HG03521 (cell line): Measurements from ENCODE around the gene ZNF317.

Experiments
- ATAC-seq: cut with Tn5 transposase; IDR thresholded peaks from one replicate; pipeline ENCODE4 v1.9.1; 2021; ENCODE audit warnings: mild to moderate bottlenecking, moderate library complexity; ENCODE audit not compliant: unreplicated experiment

ZNF317 gene

DNA sequence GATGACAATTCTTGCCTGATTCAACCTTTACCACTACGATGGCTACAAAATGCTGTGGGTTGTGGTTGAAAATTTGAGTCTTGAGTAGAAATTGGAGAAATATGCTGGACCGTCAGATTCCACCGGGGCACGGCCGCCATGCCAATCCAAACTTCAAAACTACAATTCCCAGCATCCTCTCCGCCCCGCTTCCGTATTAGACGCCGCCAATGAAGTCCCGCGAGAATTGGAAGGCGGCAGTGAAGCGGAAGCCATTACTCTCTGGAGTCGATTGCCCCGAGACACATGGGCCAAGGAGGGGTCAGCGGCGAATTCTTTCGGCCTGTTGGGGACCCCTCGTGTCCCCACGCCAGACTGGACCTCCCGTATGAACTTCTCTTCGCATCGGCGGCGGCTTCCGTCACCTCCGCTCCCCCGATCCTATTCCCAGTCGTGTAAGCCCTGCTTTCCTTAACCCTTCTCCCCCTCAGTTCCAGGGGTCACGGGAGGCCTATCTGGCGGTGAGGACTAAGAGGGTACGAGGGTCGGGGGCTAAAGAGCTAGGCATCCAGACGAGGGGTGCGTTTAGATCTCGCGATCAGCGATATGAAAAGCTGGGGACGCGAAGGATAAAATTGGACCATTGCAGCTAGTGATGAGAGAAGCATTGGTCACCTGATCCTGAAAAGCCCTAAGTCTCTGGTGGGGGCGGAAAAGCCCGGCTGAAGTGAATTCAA lies at the start of gene ZNF317:
TSS of gene ZNF317 (plus strand) at position 239 of the 716 bp plus-strand sequence. CDS start 15,620 bp downstream, outside the sequence.
- peak; percentile 92 for ATAC-seq

DNA sequence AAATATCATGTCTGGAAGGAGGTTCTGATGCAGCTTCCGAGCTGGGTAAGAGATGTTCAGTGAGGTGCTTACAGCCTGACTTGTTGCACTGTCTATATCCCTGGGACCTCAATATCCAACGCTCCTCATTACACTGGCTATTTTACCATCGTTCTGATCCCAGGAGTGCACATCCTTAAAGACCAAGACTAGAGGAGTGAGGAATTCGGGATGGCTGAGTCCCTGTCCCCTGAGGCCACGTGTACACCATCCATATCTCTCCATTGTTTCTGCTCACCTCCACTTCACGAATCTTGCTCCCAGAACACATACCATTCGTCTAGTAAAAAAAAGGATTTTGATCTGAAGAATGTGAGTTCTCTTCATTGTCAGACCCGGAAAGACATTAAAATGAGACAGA lies 32.8 kb upstream of the ZNF317 start, which contains the start of gene OR7G2:
TSS of gene OR7G2 (minus strand) at position 101 of the 400 bp plus-strand sequence. CDS start 4,232 bp downstream, outside the sequence.
- ATAC-seq: no peak

DNA sequence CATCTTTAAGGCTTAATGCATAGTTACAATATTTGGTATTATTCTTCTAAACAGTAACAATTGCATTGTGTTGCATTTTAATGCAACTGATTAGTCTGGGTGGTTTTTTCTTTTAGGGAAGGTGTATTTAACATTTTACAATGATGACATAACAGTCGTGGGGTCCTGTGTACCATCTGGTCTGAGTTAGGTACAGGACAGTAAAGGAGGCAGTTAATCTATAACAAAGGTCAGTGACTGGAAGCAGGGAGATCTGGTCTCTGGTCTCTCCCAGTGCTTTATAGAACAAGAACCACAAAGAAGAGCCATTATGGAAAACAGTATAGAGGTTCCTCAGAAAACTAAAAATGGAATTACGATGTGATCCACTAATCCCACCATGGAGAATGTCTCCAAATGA lies 30.2 kb upstream of the ZNF317 start:
- no peak for ATAC-seq

DNA sequence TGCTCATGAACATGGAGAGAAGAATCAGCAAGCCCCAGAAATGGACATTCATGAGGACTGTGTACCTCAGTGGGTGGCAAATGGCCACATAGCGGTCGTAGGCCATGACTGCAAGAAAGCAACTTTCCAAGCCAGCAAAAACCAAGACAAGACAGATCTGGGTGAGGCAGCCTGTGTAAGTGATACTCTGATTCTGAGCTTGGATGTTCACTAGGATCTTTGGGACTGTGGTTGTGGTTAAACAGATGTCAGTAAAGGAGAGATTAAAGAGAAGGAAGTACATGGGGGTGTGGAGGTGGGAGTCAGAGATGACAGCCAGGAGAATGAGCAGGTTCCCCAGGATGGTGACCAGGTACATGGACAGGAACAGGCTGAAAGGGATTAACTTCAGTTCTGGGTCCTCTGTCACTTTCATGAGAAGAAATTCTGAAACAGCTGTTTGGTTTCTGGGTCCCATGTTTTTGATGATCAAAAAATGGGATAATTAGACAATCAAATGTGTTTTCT lies 24.8 kb upstream of the ZNF317 start, which contains the start of gene OR7G1:
TSS of gene OR7G1 (minus strand) at position 457 of the 507 bp plus-strand sequence. CDS start at position 457, 0 bp downstream.
- ATAC-seq: no peak

DNA sequence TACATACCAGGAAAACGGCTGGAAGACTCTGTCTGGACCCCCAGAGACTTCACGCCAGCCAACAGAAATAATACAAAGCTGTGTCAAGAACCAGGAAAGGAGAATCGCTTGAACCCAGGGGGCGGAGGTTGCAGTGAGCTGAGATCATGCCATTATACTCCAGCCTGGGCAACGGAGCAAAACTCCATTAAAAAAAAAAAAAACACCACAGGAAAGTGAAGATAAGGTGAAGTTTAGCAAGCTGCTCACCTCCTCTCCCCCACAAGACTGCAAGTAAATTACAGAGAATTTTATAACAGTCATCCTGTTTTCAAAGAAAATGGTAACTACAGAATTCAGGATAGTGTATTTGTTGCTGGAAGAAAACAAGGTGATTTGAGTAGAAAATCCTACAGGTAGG lies 23.6 kb upstream of the ZNF317 start:
- no peak for ATAC-seq

DNA sequence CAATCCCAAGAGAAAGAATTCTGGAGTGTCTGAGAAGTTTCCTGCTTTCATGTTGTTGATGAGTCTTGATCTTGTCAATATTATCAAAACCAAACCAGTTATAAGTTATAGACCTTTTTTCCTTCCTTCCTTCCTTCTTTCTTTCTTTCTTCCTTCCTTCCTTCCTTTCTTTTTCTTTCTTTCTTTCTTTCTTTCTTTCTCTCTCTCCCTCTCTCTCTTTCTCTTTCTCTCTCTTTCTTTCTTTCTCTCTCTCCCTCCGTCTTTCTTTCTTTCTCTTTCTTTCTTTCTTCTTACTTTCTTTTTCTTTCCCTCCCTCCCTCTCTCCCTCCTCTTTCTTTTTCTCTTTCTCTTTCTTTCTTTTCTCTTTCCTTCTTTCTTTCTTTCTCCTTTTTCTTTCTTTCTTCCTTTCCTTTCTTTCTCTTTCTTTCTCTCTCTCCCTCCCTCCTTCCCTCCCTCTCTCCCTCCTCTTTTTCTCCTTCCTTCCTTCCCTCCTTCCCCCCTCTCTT lies 13.2 kb upstream of the ZNF317 start, which contains the start of gene OR7G3:
TSS of gene OR7G3 (minus strand) at position 51 of the 506 bp plus-strand sequence. CDS start at position 51, 0 bp downstream.
- no peak for ATAC-seq

DNA sequence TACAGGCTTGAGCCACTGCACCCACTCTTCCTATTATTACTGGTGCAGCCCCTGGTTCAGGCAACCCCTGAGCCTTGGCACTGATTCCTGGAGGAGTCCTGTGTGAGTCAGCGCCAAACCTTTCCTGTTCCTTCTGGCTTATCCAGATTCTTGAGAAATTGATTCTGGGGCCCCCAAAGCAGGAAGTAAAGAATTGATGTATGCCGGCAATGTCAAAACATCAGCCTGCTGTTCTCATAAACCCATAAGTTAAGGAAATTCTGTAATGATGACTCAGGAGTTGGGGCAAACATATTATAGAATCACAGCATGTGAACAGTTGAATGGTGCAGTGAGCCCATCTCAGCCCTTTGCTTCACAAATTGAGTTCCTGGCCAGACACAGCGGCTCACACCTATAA lies 12.0 kb upstream of the ZNF317 start:
- no peak for ATAC-seq

DNA sequence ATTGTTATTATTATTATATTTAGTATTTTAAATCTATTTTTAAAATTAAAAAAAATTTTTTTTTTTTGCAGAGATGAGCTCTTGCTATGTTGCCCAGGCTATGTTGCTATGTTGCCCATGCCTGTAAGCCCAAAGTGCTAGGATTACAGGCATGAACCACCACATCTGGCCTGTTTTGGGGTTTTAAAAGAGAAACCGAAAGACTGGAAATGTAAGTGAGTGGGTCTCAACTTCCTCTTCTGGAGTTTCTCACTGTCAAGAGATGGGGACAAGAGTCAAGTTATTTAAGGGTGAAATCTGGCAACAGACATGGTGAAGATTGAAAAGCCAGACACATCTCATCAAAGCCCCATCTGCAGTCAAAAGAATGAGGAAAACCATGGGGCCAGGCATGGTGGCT lies 9.2 kb upstream of the ZNF317 start:
- ATAC-seq: no peak

DNA sequence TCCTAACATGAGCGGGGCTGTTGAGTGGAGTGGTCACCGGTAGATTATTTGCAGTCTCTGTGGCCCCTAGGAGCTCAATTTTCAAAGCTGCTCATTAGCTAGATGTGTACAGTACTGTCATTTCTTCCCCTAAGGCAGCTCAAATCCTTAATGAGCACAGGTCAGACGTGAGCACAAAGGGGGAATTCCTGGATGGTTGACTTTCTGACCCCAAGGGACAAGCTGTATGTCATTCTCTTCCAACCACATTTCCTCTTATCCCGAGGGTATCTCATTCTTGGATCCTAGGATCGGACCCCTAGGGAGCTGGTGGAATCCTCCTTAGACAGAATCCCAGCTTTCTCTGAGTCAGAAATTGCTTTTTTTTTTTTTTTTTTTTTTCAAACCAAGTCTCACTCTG lies 7.8 kb upstream of the ZNF317 start:
- ATAC-seq: no peak

DNA sequence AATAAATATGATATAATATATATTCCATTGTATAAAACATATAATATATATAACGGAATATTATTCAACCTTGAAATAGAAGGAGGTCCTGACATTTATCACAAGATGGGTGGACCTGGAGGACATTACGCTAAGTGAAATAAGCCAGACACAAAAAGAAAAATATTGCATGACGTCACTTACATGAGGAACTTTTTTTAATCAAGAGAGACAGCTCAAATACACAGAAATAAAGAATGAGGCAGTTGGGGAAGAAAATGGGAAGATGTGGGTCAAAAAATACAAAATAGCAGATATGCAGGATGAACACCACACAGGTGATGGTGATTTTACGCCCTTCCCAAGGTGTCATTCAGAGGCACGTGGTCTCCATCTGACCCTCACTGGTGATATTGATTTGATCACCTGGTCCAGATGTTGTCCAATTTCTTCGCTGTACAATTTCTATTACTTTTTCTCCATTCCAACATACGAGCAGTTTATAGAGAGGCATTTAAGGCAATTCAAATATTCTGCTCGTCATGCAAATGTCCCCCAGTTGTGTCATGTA lies 513 bp upstream of the ZNF317 start:
- ATAC-seq: no peak

DNA sequence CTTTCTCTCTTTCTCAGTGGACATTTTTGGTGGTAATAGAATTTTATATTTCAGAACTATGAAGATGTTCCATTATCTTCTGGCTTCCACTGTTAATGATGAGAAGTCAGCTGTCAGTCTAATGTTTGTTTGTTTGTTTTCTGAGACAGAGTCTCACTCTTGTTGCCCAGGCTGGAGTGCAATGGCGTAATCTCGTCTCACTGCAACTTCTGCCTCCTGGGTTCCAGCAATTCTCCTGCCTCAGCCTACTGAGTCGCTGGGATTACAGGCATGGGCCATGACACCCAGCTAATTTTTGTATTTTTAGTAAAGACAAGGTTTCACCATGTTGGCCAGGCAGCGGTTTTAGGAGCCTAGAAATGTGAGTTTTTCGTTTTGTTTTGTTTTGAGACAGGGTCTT lies 4.7 kb downstream of the ZNF317 start:
- ATAC-seq: no peak

DNA sequence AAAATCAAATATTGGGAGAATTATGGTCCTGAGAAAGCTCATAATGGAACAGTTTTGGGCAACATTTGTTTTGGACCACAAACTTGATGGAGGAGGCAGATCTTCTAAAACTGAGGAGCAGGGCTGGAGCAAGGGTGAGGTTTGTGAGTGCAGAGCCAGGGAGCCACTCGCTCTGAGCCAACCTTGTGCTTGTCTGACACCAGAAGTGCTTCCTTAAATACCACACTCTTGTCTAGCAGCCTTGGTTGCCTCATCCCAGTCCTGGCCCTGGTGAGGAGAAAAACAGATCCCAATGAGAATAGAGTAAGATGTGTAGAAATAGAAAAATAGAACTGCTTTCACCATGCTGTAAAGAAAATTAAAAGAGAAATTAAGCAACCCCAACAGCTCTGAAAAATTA lies 6.7 kb downstream of the ZNF317 start:
- no peak for ATAC-seq

DNA sequence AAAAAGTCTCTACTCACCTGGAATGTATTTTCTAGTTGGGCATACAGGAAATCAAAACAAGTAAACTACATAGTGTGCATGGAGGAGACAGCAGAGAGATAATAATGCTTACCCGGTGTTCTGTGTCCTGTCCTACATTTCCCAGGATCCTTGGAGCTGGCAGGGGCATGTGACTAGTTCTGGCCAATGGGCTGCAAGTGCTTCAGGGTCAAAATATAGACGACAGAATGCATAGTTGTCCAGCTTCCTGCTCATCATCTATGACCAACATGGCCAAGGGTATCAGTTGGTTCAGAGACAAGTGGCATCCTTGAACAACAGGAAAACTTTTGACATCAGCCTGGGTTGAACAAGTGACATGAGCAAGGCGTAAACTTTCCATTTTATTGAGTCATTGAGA lies 8.5 kb downstream of the ZNF317 start:
- ATAC-seq: no peak

DNA sequence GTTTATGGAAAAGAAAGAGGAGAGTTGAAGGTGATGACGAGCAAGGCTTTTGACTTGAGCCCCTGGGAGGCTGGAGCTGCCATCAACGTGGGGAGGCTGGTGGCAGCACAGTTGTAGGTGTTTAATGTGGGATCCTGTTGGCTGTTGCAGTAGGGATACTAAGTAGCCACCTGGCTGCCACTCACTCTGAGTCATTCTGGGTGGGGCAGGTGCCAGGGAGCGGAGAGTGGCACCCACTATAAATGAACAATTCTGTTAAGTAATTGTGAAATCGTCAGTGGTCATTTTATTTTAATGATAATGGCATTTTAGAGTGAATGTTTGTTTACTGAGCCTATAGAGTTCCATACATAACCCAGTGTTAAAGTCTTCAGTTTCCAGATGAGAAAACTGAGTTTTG lies 9.8 kb downstream of the ZNF317 start:
- ATAC-seq: no peak

DNA sequence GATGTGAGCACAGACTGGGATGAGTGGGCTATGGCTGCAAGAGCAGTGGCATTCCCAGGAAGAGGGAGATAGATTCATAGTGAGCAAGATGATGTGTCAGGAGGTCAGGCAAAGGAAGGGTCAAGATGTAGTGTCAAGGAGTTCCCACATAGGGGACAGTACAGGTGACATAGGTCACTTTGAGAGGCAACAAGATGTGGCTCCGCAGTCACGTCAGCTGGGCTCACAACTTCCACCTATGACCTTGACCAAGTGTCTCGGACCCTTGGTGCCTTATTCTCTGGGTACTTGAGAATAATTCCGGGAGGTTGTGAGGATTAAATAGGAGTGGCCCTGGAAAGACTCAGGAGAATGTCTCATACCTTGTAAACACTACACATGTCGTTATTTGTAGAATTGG lies 10.5 kb downstream of the ZNF317 start:
- no peak for ATAC-seq

DNA sequence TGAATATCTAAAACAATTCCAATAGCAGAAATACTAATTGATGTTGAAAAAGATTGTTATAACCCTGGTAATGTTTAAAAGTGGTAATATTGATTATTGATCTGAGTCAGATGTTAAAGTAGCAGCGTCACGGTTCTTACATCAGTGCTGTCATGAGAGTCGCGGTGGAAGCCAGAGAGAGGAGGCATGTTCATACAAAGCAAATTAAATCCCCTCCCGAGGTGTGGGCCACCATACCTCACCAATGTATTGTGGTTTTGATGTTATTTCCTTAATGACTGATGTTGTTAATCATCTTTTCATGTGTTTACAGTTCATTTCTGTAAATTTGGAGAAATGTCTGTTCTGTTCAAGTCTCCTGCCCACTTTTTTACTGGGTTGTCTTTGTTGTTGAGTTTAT lies 11.2 kb downstream of the ZNF317 start:
- no peak for ATAC-seq

DNA sequence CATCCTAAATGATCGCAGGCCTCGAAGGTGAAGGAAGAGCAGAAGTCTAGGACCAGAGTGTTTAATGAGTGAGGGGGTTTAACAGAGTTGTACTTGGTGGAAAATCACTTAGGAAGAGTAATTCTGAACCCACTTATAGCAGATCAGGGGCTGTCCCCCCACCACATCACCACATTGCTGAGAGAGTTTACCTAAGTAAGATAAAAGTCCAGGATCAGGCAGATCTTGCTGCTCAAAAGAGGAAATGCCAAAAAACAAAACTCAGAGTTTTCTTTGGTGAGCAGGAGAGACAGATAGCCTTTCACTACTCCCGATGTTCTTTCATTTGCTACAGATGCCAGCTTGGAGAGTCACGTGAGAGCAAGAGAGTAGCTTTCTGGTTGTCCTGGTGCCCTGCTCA lies 15.4 kb downstream of the ZNF317 start:
- ATAC-seq: no peak

DNA sequence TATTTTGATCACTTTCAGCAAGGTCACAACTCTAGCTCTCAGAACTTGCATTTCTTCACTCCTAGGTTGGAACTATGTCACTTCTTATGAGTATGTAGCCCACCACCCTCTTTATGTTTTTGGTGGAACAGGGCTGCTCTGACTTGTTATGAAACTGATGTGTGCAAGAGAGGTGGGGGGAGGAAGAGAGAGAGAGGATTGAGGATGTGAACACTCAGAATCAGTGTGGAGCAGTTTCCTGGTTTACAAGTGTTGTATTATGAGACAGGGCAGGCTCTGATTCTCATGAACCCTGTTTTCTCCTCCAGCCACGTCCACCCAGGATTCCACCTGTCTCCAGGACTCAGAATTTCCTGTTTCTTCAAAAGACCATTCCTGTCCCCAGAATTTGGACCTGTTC lies 16.1 kb downstream of the ZNF317 start:
- ATAC-seq: no peak

DNA sequence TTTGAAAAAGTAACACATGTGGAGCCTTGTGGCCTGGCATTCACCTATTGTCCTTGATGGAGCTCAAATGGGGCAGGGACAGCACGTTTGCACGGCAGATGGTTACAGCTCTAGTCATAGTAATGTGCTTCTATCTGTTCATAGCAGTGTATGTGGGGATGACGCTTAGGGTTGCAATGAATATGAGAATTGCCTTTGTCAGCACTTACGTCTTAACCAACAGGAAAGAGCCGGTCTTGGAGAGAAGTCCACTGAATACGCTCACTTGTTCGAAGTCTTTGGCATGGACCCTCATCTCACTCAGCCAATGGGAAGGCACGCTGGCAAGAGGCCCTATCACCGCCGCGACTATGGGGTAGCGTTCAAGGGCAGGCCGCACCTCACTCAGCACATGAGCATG lies 19.7 kb downstream of the ZNF317 start:
- ATAC-seq: no peak

DNA sequence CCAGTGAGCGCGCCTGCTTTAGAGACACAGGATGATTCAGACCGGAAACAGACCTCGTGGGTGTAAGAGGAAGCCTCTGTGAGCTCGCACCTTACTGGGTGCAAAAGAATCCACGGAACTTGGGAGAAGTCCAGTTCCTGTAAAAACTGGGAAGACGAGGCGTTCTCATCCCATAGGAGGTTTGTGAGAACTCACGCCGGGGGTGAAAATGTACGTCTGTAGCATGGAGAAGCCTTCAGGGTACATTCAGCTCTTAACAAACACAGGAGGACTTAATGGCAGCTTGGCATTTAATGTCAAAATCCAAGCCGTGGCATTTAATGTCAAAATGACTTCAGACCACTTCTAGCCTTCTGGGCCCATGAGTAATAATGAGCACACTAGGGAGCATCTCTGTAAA lies 21.2 kb downstream of the ZNF317 start:
- ATAC-seq: no peak

DNA sequence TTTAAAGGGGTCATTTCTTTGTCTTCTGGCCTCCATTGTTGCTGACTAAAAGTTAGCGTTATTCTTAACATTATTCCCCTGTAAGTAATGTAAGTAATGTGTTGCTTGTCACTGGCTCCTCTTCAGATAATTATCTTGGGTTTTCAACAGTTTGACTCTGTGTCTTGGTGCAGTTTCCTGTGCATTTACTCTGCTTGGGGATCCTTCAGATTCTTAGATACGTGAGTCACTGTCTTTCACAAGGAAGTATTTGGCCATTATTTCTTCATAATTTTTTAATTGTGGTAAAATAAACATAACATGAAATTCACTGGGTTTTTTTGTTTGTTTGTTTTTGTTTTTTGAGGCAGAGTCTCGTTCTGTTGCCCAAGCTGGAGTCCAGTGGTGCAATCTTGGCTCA lies 25.1 kb downstream of the ZNF317 start:
- ATAC-seq: no peak

DNA sequence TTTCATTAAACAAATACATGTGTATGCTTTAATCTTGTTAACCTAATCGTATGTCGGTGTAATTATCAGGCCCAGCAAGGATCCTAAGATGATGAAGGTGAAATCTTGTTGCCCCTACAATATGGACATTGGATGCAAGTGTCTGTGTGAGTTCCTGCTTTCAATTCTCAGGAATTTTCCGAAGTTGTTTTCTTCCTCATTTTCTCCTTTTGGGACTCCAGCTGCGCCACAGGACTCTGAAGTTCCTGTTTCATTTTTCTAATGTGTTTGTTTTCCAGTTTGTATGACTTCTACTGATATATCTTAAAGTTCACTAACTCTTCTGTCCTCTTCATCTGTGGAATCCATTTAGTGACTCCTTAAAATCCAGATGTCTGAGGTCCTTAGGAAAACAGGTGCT lies 26.6 kb downstream of the ZNF317 start:
- ATAC-seq: no peak
